Measurements from ENCODE around the gene VNN1. TPM values are rescaled to one million over a fixed set of nuclear protein-coding genes. Genes with fewer than 3 reads are reported as not detected.

Gene VNN1
- total RNA-seq, 1 donor from 2014 or later = not detected

DNA sequence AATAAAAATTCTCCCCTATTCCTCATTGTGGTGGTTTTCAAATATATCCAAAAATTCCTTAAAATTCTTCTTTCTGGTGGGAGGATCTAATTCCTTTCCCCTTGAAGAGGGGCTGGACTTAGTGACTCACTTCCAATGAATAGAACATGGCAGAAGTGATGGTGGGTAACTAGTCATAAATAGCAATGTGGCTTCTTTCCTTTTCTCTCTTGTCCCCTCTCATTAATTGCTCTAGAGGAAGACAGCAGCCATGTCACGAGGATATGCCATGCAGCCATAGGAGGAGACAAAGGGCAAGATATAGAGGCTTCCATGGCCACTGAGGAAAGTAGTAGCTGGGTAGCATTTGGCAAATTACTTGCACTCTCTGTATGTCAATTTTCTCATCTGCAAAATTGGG lies 38.0 kb upstream of the VNN1 start:
- H3K36me3 Mint-ChIP-seq (ENCODE audit: unreplicated experiment) = no peaks in the 10 kb centered on the region
- H3K27me3 Mint-ChIP-seq (ENCODE audit: unreplicated experiment) = peaks cover 16% of the 10 kb centered on the region
- H3K4me3 Mint-ChIP-seq (ENCODE audit: unreplicated experiment) = no peak overlapping the region
- TF ChIP-seq, protein P1, sequence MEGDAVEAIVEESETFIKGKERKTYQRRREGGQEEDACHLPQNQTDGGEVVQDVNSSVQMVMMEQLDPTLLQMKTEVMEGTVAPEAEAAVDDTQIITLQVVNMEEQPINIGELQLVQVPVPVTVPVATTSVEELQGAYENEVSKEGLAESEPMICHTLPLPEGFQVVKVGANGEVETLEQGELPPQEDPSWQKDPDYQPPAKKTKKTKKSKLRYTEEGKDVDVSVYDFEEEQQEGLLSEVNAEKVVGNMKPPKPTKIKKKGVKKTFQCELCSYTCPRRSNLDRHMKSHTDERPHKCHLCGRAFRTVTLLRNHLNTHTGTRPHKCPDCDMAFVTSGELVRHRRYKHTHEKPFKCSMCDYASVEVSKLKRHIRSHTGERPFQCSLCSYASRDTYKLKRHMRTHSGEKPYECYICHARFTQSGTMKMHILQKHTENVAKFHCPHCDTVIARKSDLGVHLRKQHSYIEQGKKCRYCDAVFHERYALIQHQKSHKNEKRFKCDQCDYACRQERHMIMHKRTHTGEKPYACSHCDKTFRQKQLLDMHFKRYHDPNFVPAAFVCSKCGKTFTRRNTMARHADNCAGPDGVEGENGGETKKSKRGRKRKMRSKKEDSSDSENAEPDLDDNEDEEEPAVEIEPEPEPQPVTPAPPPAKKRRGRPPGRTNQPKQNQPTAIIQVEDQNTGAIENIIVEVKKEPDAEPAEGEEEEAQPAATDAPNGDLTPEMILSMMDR (IDR thresholded peaks at IDR 0.05) = no peak
- no peaks in the 10 kb centered on the region for H3K4me1 Mint-ChIP-seq (ENCODE audit: unreplicated experiment)
- no peak overlapping the region for H3K27ac Mint-ChIP-seq (ENCODE audit: unreplicated experiment)
- no peaks in the 10 kb centered on the region for H3K9me3 Mint-ChIP-seq (ENCODE audit: unreplicated experiment)
- DNase-seq (ENCODE audit: extremely low spot score, unreplicated experiment) = no peak

- DNase-seq (ENCODE audit: extremely low spot score, unreplicated experiment) = no peak
- Mint-ChIP-seq H3K27me3 (ENCODE audit: unreplicated experiment) (peaks cover 19% of the 10 kb centered on the region), H3K9me3 (ENCODE audit: unreplicated experiment) (no peaks in the 10 kb centered on the region), H3K4me3 (ENCODE audit: unreplicated experiment) (no peak overlapping the region), H3K36me3 (ENCODE audit: unreplicated experiment) (no peaks in the 10 kb centered on the region), H3K4me1 (ENCODE audit: unreplicated experiment) (no peaks in the 10 kb centered on the region), H3K27ac (ENCODE audit: unreplicated experiment) (no peak overlapping the region)
- TF ChIP-seq, protein P1 (IDR thresholded peaks at IDR 0.05) = no peak
Observed at GRCh38 chr6:132751306-132751705, 37.5 kb upstream of the VNN1 start.

GRCh38 chr6:132750455-132751248 lies 36.8 kb upstream of the VNN1 start:
- TF ChIP-seq, protein P1 (IDR thresholded peaks at IDR 0.05) = no peak
- Mint-ChIP-seq H3K27me3 (ENCODE audit: unreplicated experiment) (peaks cover 20% of the 10 kb centered on the region), H3K9me3 (ENCODE audit: unreplicated experiment) (no peaks in the 10 kb centered on the region), H3K4me3 (ENCODE audit: unreplicated experiment) (no peak overlapping the region), H3K27ac (ENCODE audit: unreplicated experiment) (no peak overlapping the region), H3K36me3 (ENCODE audit: unreplicated experiment) (no peaks in the 10 kb centered on the region), H3K4me1 (ENCODE audit: unreplicated experiment) (no peaks in the 10 kb centered on the region)
- DNase-seq (ENCODE audit: extremely low spot score, unreplicated experiment) = no peak

- H3K36me3 Mint-ChIP-seq (ENCODE audit: unreplicated experiment) = no peaks in the 10 kb centered on the region
- no peak for DNase-seq (ENCODE audit: extremely low spot score, unreplicated experiment)
- no peak overlapping the region for H3K27ac Mint-ChIP-seq (ENCODE audit: unreplicated experiment)
- peaks cover 24% of the 10 kb centered on the region for H3K27me3 Mint-ChIP-seq (ENCODE audit: unreplicated experiment)
- no peak overlapping the region for H3K4me3 Mint-ChIP-seq (ENCODE audit: unreplicated experiment)
- H3K4me1 Mint-ChIP-seq (ENCODE audit: unreplicated experiment) = no peaks in the 10 kb centered on the region
- TF ChIP-seq, protein P1 (IDR thresholded peaks at IDR 0.05) = no peak
- H3K9me3 Mint-ChIP-seq (ENCODE audit: unreplicated experiment) = no peaks in the 10 kb centered on the region
Observed at GRCh38 chr6:132749111-132749510, 35.3 kb upstream of the VNN1 start.

GRCh38 chr6:132748446-132748845 lies 34.6 kb upstream of the VNN1 start:
- no peaks in the 10 kb centered on the region for H3K4me1 Mint-ChIP-seq (ENCODE audit: unreplicated experiment)
- DNase-seq (ENCODE audit: extremely low spot score, unreplicated experiment) = no peak
- H3K4me3 Mint-ChIP-seq (ENCODE audit: unreplicated experiment) = no peak overlapping the region
- no peak overlapping the region for H3K27ac Mint-ChIP-seq (ENCODE audit: unreplicated experiment)
- no peaks in the 10 kb centered on the region for H3K36me3 Mint-ChIP-seq (ENCODE audit: unreplicated experiment)
- H3K27me3 Mint-ChIP-seq (ENCODE audit: unreplicated experiment) = peaks cover 26% of the 10 kb centered on the region
- TF ChIP-seq, protein P1 (IDR thresholded peaks at IDR 0.05) = no peak
- H3K9me3 Mint-ChIP-seq (ENCODE audit: unreplicated experiment) = no peaks in the 10 kb centered on the region

Measured in osteocyte (in vitro differentiated cells).